HepG2 (cell line): ENCODE results near the gene PLEKHA5.

Experiments
- DPF2 ChIP-seq: sonication (generic); formaldehyde crosslinking; IDR thresholded peaks from 2 replicates; pipeline ENCODE4 v1.4.0; 2020; ENCODE audit warnings: mild to moderate bottlenecking, low read depth, missing genetic modification reagents, borderline replicate concordance
- GLMP ChIP-seq: sonication (generic); formaldehyde crosslinking; IDR thresholded peaks from 2 replicates; pipeline ENCODE4 v1.9.0; 2021; ENCODE audit warnings: missing genetic modification reagents, mild to moderate bottlenecking, borderline replicate concordance
- MAX ChIP-seq: IDR thresholded peaks from 2 replicates; pipeline ENCODE4 v1.6.1; 2012; ENCODE audit warnings: inconsistent platforms
- NR3C1 ChIP-seq: sonication (generic); formaldehyde crosslinking; IDR thresholded peaks from 2 replicates; pipeline ENCODE4 v1.4.0; 2020; ENCODE audit warnings: missing genetic modification reagents
- POLR2AphosphoS5 ChIP-seq: IDR thresholded peaks from 2 replicates; pipeline ENCODE4 v1.6.1; 2012; ENCODE audit warnings: low read depth, low read length
- SMC3 ChIP-seq: IDR thresholded peaks from 2 replicates; pipeline ENCODE4 v1.6.1; 2011; ENCODE audit warnings: low read length, improper control_type of control experiment
- ZBTB10 ChIP-seq: sonication (generic); formaldehyde crosslinking; IDR thresholded peaks from 2 replicates; pipeline ENCODE4 v1.4.0; 2020; ENCODE audit warnings: missing genetic modification reagents, borderline replicate concordance
- ZNF510 ChIP-seq: sonication (generic); formaldehyde crosslinking; IDR thresholded peaks from 2 replicates; pipeline ENCODE4 v1.4.0; 2020; ENCODE audit warnings: low read depth, mild to moderate bottlenecking, missing genetic modification reagents
- ZNF704 ChIP-seq: sonication (generic); formaldehyde crosslinking; IDR thresholded peaks from 2 replicates; pipeline ENCODE4 v1.8.1; 2023; ENCODE audit warnings: mild to moderate bottlenecking, inconsistent platforms, moderate library complexity, missing genetic modification reagents, borderline replicate concordance

- no peak for TF ChIP-seq ZNF510 (CRISPR knock-in tag)
- no peak for TF ChIP-seq NR3C1 (CRISPR knock-in tag)
- no peak for TF ChIP-seq ZBTB10 (CRISPR knock-in tag)
- no peak for TF ChIP-seq GLMP (CRISPR knock-in tag)
- TF ChIP-seq MAX: no peak
- no peak for TF ChIP-seq SMC3
- no peak for TF ChIP-seq ZNF704 (CRISPR knock-in tag)
- TF ChIP-seq POLR2AphosphoS5: no peak
- no peak for TF ChIP-seq DPF2 (CRISPR knock-in tag)
Observed at GRCh38 chr12:19119440-19119839, 10.1 kb upstream of the PLEKHA5 start.
